Bronchial epithelial cell (primary cell): ENCODE results near the gene EPS15. TPM values are rescaled to one million over a fixed set of nuclear protein-coding genes. Genes with fewer than 3 reads are reported as not detected.
A peak's percentile ranks its signal among the peaks of the same experiment; 100 is the strongest.
"Not testable (repeated sequence)": the region's sequence is repeated elsewhere in the genome, so short reads cannot be mapped to it uniquely, and the experiment has no call there.

Experiments used
- DNase-seq: peaks from one replicate; pipeline ENCODE4 v3.0.0-alpha.2; 2010; ENCODE audit warnings: low read depth
- FAIRE-seq: peaks from 2 replicates; lab custom pipeline; 2011; peaks lifted over from hg19 to GRCh38; lab: Jason Lieb, UNC
- H3K27me3 ChIP-seq: 2 replicates; pipeline ENCODE4 v1.5.1; 2011; ENCODE audit warnings: low read length; ENCODE audit not compliant: control insufficient read depth, insufficient read depth
- H3K36me3 ChIP-seq: 2 replicates; pipeline ENCODE4 v1.5.1; 2011; ENCODE audit warnings: low read length; ENCODE audit not compliant: control insufficient read depth, insufficient read depth
- H3K4me3 ChIP-seq: 2 replicates; pipeline ENCODE4 v1.5.1; 2011; ENCODE audit warnings: mild to moderate bottlenecking, low read depth, low read length, control low read depth
- total RNA-seq: library from RNA; depleted of rRNA; stranded (reverse); fragments of >200 nt; gene quantifications from 2 replicates; pipeline ENCODE4 v1.2.1, GENCODE V29; 2014
- TF ChIP-seq, protein P1 (sequence below): IDR thresholded peaks from 2 replicates; pipeline ENCODE4 v1.5.1; 2011; ENCODE audit warnings: mild to moderate bottlenecking, moderate library complexity, low read length, control low read depth, inconsistent platforms; ENCODE audit not compliant: insufficient read depth, severe bottlenecking

The EPS15 gene
- total RNA-seq, 1 donor from 2014 or later: 34.8 TPM

DNA sequence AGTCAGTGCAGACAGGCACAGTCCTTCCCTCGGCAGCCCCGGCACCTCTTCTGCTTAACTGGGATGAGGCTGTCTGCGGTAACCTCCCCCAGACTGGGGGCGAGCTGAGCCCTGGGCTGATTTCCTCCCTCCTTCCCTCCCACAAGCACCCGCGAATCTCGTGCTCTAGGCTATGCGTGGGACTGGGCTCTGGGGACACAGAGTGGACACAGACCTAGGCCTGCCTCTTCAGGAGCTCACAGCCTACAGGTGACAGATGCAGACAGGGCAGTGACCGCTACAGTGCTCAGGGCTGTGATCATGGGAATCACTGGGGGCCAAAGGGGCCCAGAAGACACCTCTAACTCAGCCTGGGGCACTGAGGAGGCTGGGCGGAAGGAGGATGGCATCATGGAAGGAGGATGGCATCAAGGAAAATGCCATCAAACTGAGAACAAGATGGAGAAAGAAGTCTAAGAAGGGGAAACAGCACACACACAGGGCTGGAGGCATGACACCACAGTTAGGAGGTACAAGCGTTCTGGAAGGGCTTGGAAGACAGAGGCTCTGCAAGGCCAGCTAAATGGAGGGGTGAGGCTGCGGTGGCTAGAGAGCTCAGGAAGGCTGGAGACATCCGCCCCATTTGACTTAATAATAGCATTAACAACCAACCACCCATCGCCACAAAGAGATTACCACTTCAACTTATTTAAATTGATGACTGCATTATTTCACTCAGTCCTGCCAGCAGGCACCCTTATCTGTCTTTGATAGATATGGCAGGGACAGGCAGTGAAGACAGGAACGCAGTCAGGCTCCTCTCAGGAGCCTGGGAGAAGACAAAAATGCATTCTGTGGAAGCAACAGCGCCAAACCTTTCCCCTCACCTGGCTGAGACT lies 192.9 kb downstream of the EPS15 start:
- no peaks in the 10 kb centered on the region for H3K27me3 ChIP-seq
- FAIRE-seq (no peak), DNase-seq (no peak)
- H3K4me3 ChIP-seq: no peak overlapping the region
- TF ChIP-seq, protein P1, sequence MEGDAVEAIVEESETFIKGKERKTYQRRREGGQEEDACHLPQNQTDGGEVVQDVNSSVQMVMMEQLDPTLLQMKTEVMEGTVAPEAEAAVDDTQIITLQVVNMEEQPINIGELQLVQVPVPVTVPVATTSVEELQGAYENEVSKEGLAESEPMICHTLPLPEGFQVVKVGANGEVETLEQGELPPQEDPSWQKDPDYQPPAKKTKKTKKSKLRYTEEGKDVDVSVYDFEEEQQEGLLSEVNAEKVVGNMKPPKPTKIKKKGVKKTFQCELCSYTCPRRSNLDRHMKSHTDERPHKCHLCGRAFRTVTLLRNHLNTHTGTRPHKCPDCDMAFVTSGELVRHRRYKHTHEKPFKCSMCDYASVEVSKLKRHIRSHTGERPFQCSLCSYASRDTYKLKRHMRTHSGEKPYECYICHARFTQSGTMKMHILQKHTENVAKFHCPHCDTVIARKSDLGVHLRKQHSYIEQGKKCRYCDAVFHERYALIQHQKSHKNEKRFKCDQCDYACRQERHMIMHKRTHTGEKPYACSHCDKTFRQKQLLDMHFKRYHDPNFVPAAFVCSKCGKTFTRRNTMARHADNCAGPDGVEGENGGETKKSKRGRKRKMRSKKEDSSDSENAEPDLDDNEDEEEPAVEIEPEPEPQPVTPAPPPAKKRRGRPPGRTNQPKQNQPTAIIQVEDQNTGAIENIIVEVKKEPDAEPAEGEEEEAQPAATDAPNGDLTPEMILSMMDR: no peak
- H3K36me3 ChIP-seq: no peaks in the 10 kb centered on the region

DNA sequence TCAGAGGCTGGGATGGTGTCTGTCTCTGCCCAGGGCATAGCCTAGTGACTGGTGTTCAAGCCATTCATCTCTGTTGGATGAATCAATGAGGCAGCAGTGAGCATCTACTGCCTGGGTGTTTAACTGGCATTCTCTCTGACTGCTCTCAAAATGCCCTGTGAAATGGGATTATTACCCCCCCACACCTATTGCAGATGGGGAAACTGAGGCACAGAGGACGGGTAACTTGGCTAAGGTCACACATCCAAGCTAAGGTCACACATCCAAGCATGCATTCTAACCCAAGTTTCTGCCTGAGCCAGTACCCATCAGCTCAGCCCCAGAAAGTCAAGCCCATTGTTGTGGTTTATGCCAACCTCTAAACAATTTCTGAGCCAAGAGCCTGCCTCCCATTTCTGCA lies 193.7 kb downstream of the EPS15 start:
- FAIRE-seq (peak; percentile 50), DNase-seq (no peak)
- Histone ChIP-seq H3K27me3 (no peaks in the 10 kb centered on the region), H3K4me3 (no peak overlapping the region), H3K36me3 (no peaks in the 10 kb centered on the region)
- TF ChIP-seq, protein P1: no peak

DNA sequence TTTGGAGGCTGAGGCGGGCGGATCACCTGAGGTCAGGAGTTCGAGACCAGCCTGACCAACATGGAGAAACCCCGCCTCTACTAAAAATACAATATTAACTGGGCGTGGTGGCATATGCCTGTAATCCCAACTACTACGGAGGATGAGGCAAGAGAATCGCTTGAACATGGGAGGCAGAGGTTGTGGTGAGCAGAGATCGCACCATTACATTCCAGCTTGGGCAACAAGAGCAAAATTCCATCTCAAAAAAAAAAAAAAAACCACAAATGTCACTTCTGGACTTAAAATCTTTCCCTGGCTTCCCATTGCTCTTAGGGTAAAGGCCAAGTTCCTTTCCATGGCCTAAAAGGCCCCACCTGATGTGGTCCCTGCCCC lies 194.1 kb downstream of the EPS15 start:
- DNase-seq, H3K4me3 ChIP-seq, H3K27me3 ChIP-seq, FAIRE-seq, H3K36me3 ChIP-seq: not testable (repeated sequence)

GRCh38 chr1:51324251-51325010 lies 194.6 kb downstream of the EPS15 start:
- Histone ChIP-seq H3K4me3 (no peak overlapping the region), H3K27me3 (no peaks in the 10 kb centered on the region), H3K36me3 (no peaks in the 10 kb centered on the region)
- FAIRE-seq (no peak), DNase-seq (no peak)
- TF ChIP-seq, protein P1: no peak

DNA sequence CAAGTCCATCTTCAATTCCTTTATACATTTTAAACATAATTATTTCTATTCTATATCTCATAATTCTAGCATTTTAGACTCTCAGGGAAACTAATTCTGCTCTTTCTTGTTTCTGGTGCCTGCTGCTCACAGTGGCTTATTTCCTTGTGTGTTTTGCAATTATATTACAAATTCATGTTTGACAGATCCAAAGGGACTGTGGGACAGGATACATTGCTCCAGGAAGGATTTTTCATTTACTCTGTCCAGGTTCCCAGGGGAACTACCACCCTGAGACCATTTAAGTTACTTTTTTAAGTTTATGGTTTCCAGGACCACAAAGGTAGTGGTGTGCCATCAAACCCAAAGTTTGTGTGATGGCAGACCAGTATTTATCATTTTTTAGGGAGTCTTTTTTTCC lies 195.3 kb downstream of the EPS15 start:
- no peak for DNase-seq
- Histone ChIP-seq H3K36me3 (no peaks in the 10 kb centered on the region), H3K4me3 (no peak overlapping the region), H3K27me3 (no peaks in the 10 kb centered on the region)
- TF ChIP-seq, protein P1: no peak
- no peak for FAIRE-seq

GRCh38 chr1:51322417-51323101 lies 196.5 kb downstream of the EPS15 start:
- Histone ChIP-seq H3K27me3 (no peaks in the 10 kb centered on the region), H3K4me3 (no peak overlapping the region), H3K36me3 (no peaks in the 10 kb centered on the region)
- no peak for FAIRE-seq
- TF ChIP-seq, protein P1: no peak
- no peak for DNase-seq
